Neural progenitor cell (in vitro differentiated cells): ENCODE results near the gene SDC1.

Experiments used
- CTCF ChIP-seq: fragments of 200-600 bp; sonication (generic); IDR thresholded peaks from 2 replicates; pipeline ENCODE4 v1.5.1; 2017; ENCODE audit warnings: antibody characterized with exemption, mild to moderate bottlenecking
- EZH2 ChIP-seq: fragments of 200-600 bp; sonication (generic); IDR thresholded peaks from 2 replicates; pipeline ENCODE4 v1.6.1; 2017; ENCODE audit warnings: antibody characterized with exemption, mild to moderate bottlenecking, moderate library complexity
- EZH2phosphoT487 ChIP-seq: fragments of 200-600 bp; sonication (generic); IDR thresholded peaks from 2 replicates; pipeline ENCODE4 v1.6.1; 2017; ENCODE audit warnings: antibody characterized with exemption

GRCh38 chr2:20232837-20233207 is 7.9 kb upstream of the SDC1 start:
- TF ChIP-seq EZH2 (no peak), CTCF (no peak), EZH2phosphoT487 (no peak)
